ENCODE results near the gene LOXL1. TPM values are rescaled to one million over a fixed set of nuclear protein-coding genes. Genes with fewer than 3 reads are reported as not detected.

LOXL1 gene
- total and polyA plus RNA-seq, 2 of the 13 experiments (the other 11 are each of a cell fraction or from before 2014, with no cell fraction given): 0.51 to 1.3 TPM

DNA sequence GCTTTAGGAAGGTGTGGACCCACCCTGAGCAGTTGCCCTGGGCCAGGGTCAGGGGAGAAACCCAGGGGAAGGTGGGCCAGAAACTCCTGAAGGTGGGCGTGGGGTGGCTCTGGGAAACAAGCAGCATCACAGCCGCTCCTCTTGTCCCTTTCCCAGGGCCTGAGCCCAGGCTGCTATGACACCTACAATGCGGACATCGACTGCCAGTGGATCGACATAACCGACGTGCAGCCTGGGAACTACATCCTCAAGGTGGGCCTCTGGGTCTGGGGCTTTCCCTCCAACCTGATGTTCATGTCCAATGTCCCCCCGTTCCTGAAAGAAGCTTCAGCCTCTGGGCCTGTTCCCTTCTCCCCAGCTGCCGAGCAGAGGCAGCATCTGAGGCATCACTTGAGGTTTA is 21.4 kb downstream of the LOXL1 start:
- H4K20me1 ChIP-seq (ENCODE audit: insufficient read depth, low read length): no peaks in the 10 kb centered on the region
- H2AFZ ChIP-seq (ENCODE audit: low read length): no peak overlapping the region
- no peak for DNase-seq (ENCODE audit: low spot score)
- BruUV-seq (replicated peaks): no TSS peak
- H3K4me1 ChIP-seq (ENCODE audit: insufficient read depth, low read length): peaks cover 9% of the 10 kb centered on the region
- no peak for ATAC-seq
- H3K9ac ChIP-seq (ENCODE audit: insufficient read depth, low read depth, low read length): no peak overlapping the region
- POLR2A ChIA-PET: no interaction called here
- WGBS (ENCODE audit: low lambda C conversion rate): 19% methylated on average over 7 of the region's 9 CpGs
- CTCF ChIA-PET (ENCODE audit: low intra/inter-chr PET ratio, low total read pairs): no interaction called here
- FAIRE-seq: no peak
- no peaks in the 10 kb centered on the region for H3K9me3 ChIP-seq (ENCODE audit: low read length)
- TF ChIP-seq ZNF547 (CRISPR knock-in tag; IDR thresholded peaks at IDR 0.05) (no peak), DDIT3 (CRISPR knock-in tag; IDR thresholded peaks at IDR 0.05) (no peak), ZNF501 (CRISPR knock-in tag; IDR thresholded peaks at IDR 0.05) (no peak), ZNF83 (CRISPR knock-in tag; IDR thresholded peaks at IDR 0.05; ENCODE audit: borderline replicate concordance) (no peak)
- in situ Hi-C loops (cut with HindIII; ENCODE audit: extremely low pct_ligation_motif_present, low pct_unique_long_range_greater_than_20kb) (no loop called here), intact Hi-C loops (cut with micrococcal nuclease; ENCODE audit: unreplicated experiment) (no loop called here)
- no peak overlapping the region for H3K4me2 ChIP-seq (ENCODE audit: low read depth, low read length)
- H3K4me3 ChIP-seq (replicated peaks in 1 of 3; ENCODE audit: insufficient read depth in 1 of 3, low read depth in 2 of 3, low read length in 3 of 3): no peak overlapping the region
- H3K27ac ChIP-seq (ENCODE audit: extremely low read length, insufficient read depth, low read length): no peak overlapping the region
- H3K36me3 ChIP-seq (replicated peaks in 1 of 2; ENCODE audit: control insufficient read depth in 1 of 2, insufficient read depth in 2 of 2, low read length in 2 of 2): no peaks in the 10 kb centered on the region
- no peaks in the 10 kb centered on the region for H3K79me2 ChIP-seq (ENCODE audit: insufficient read depth, low read length)
- peaks cover 0 to 7% of the 10 kb centered on the region in 2 experiments; a peak in 2 of 5 replicates for H3K27me3 ChIP-seq (ENCODE audit: control insufficient read depth in 1 of 2, insufficient read depth in 2 of 2, low read length in 2 of 2)

DNA sequence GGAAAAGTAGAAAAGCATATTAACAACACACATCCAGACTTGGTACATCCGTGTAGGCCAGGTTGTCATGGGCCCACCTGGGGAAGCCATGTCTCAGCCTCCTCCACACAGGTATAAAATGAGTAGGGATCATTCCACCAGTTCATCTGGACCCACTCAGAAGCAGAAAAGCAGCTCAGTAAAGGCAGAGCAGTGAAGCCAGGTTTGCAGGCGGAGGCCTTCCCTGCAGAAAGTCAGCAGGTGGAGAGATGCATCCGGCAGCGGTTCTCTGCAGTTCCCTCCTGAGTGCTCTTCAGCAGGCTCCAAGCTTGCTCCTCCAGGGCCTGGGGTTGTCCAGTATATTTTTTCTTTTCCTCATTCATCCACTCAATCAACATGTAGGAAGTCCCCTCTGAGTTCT is 22.1 kb downstream of the LOXL1 start:
- Histone ChIP-seq H3K27me3 (ENCODE audit: control insufficient read depth in 1 of 2, insufficient read depth in 2 of 2, low read length in 2 of 2) (peaks cover 0 to 13% of the 10 kb centered on the region in 2 experiments; a peak in 3 of 5 replicates), H3K4me2 (ENCODE audit: low read depth, low read length) (no peak overlapping the region), H3K79me2 (ENCODE audit: insufficient read depth, low read length) (no peaks in the 10 kb centered on the region), H3K4me1 (ENCODE audit: insufficient read depth, low read length) (peaks cover 9% of the 10 kb centered on the region), H2AFZ (ENCODE audit: low read length) (no peak overlapping the region), H3K9me3 (ENCODE audit: low read length) (no peaks in the 10 kb centered on the region), H3K9ac (ENCODE audit: insufficient read depth, low read depth, low read length) (no peak overlapping the region), H3K27ac (ENCODE audit: extremely low read length, insufficient read depth, low read length) (no peak overlapping the region), H4K20me1 (ENCODE audit: insufficient read depth, low read length) (no peaks in the 10 kb centered on the region), H3K36me3 (replicated peaks in 1 of 2; ENCODE audit: control insufficient read depth in 1 of 2, insufficient read depth in 2 of 2, low read length in 2 of 2) (no peaks in the 10 kb centered on the region), H3K4me3 (replicated peaks in 1 of 3; ENCODE audit: insufficient read depth in 1 of 3, low read depth in 2 of 3, low read length in 3 of 3) (no peak overlapping the region)
- ATAC-seq (no peak), FAIRE-seq (no peak), DNase-seq (ENCODE audit: low spot score) (no peak)
- WGBS (ENCODE audit: low lambda C conversion rate): 5% methylated on average over 3 of the region's 4 CpGs
- intact Hi-C loops (cut with micrococcal nuclease; ENCODE audit: unreplicated experiment) (no loop called here), in situ Hi-C loops (cut with HindIII; ENCODE audit: extremely low pct_ligation_motif_present, low pct_unique_long_range_greater_than_20kb) (no loop called here)
- TF ChIP-seq KAT8 (CRISPR knock-in tag; IDR thresholded peaks at IDR 0.05) (no peak), NKX3-1 (CRISPR knock-in tag; IDR thresholded peaks at IDR 0.05) (no peak), FOXP1 (IDR thresholded peaks at IDR 0.05) (no peak), FOXP1 (CRISPR knock-in tag; IDR thresholded peaks at IDR 0.05) (no peak)
- ChIA-PET CTCF (ENCODE audit: low intra/inter-chr PET ratio, low total read pairs) (no interaction called here), POLR2A (no interaction called here)
- BruUV-seq (replicated peaks): no TSS peak
